ENCODE measurements around the gene SLC5A10. TPM values are rescaled to one million over a fixed set of nuclear protein-coding genes. Genes with fewer than 3 reads are reported as not detected.

Gene SLC5A10
- total and polyA plus RNA-seq, 5 donors from 2014 or later, result 0.05 to 0.23 (median 0.16) TPM; not detected in 1

- H3K4me3 Mint-ChIP-seq, result no peak overlapping the region
- Histone ChIP-seq H3K4me3 (ENCODE audit: low read depth, low read length) (no peak overlapping the region), H3K36me3 (ENCODE audit: control insufficient read depth, insufficient read depth, low read length) (no peaks in the 10 kb centered on the region), H3K27me3 (ENCODE audit: control insufficient read depth, insufficient read depth, low read length) (no peaks in the 10 kb centered on the region), H3K4me1 (ENCODE audit: control insufficient read depth, insufficient read depth, low read length, poor library complexity, severe bottlenecking) (no peaks in the 10 kb centered on the region), H3K27ac (ENCODE audit: insufficient read depth, low read length, poor library complexity, severe bottlenecking) (no peak overlapping the region), H3K9me3 (ENCODE audit: control insufficient read depth in 2 of 2, low read length in 2 of 2) (no peaks in the 10 kb centered on the region)
- peaks cover 4% of the 10 kb centered on the region for H3K27me3 Mint-ChIP-seq
- peaks cover 3% of the 10 kb centered on the region for H3K36me3 Mint-ChIP-seq
- peaks cover 0 to 19% (median under 1%) of the 10 kb centered on the region in 4 donors for H3K4me1 Mint-ChIP-seq
- H3K27ac Mint-ChIP-seq, result peak overlapping the region in 1 of 3 donors; percentile 67
- ATAC-seq (ENCODE audit: low read depth in 2 of 2) (no peak), DNase-seq (no peak)
- no peaks in the 10 kb centered on the region for H3K9me3 Mint-ChIP-seq
Measured at GRCh38 chr17:18966831-18967624, 15.1 kb downstream of the SLC5A10 start.

- Mint-ChIP-seq H3K27ac (peak overlapping the region in 1 of 3 donors; percentile 67), H3K4me1 (peaks cover 0 to 15% (median under 1%) of the 10 kb centered on the region in 4 donors), H3K36me3 (peaks cover 3% of the 10 kb centered on the region), H3K9me3 (no peaks in the 10 kb centered on the region), H3K4me3 (no peak overlapping the region), H3K27me3 (peaks cover 4% of the 10 kb centered on the region)
- Histone ChIP-seq H3K27ac (ENCODE audit: insufficient read depth, low read length, poor library complexity, severe bottlenecking) (no peak overlapping the region), H3K27me3 (ENCODE audit: control insufficient read depth, insufficient read depth, low read length) (no peaks in the 10 kb centered on the region), H3K9me3 (ENCODE audit: control insufficient read depth in 2 of 2, low read length in 2 of 2) (no peaks in the 10 kb centered on the region), H3K4me3 (ENCODE audit: low read depth, low read length) (no peak overlapping the region), H3K4me1 (ENCODE audit: control insufficient read depth, insufficient read depth, low read length, poor library complexity, severe bottlenecking) (no peaks in the 10 kb centered on the region), H3K36me3 (ENCODE audit: control insufficient read depth, insufficient read depth, low read length) (no peaks in the 10 kb centered on the region)
- DNase-seq, result no peak
- no peak for ATAC-seq (ENCODE audit: low read depth in 2 of 2)
Measured at GRCh38 chr17:18967916-18968315, 16.0 kb downstream of the SLC5A10 start.

- Histone ChIP-seq H3K27ac (ENCODE audit: insufficient read depth, low read length, poor library complexity, severe bottlenecking) (no peak overlapping the region), H3K36me3 (ENCODE audit: control insufficient read depth, insufficient read depth, low read length) (no peaks in the 10 kb centered on the region), H3K9me3 (ENCODE audit: control insufficient read depth in 2 of 2, low read length in 2 of 2) (no peaks in the 10 kb centered on the region), H3K4me3 (ENCODE audit: low read depth, low read length) (no peak overlapping the region), H3K27me3 (ENCODE audit: control insufficient read depth, insufficient read depth, low read length) (no peaks in the 10 kb centered on the region), H3K4me1 (ENCODE audit: control insufficient read depth, insufficient read depth, low read length, poor library complexity, severe bottlenecking) (no peaks in the 10 kb centered on the region)
- ATAC-seq (ENCODE audit: low read depth in 2 of 2) (no peak), DNase-seq (no peak)
- no peaks in the 10 kb centered on the region for H3K9me3 Mint-ChIP-seq
- H3K36me3 Mint-ChIP-seq, result peaks cover 3% of the 10 kb centered on the region
- peaks cover 0 to 15% (median under 1%) of the 10 kb centered on the region in 4 donors for H3K4me1 Mint-ChIP-seq
- H3K4me3 Mint-ChIP-seq, result no peak overlapping the region
- H3K27me3 Mint-ChIP-seq, result peaks cover 4% of the 10 kb centered on the region
- H3K27ac Mint-ChIP-seq, result peak overlapping the region in 1 of 3 donors; percentile 59
Measured at GRCh38 chr17:18968345-18968744, 16.4 kb downstream of the SLC5A10 start.

GRCh38 chr17:18968945-18969887 lies 17.3 kb downstream of the SLC5A10 start:
- Mint-ChIP-seq H3K9me3 (no peaks in the 10 kb centered on the region), H3K27me3 (peaks cover under 1% of the 10 kb centered on the region), H3K36me3 (peaks cover 3% of the 10 kb centered on the region), H3K4me1 (peaks cover 0 to 15% (median under 1%) of the 10 kb centered on the region in 4 donors), H3K4me3 (no peak overlapping the region), H3K27ac (peak overlapping the region in 2 of 3 donors; percentile 32 to 90)
- peak in 1 of 3 donors; percentile 39 for DNase-seq
- Histone ChIP-seq H3K4me3 (ENCODE audit: low read depth, low read length) (no peak overlapping the region), H3K9me3 (ENCODE audit: control insufficient read depth in 2 of 2, low read length in 2 of 2) (no peaks in the 10 kb centered on the region), H3K36me3 (ENCODE audit: control insufficient read depth, insufficient read depth, low read length) (no peaks in the 10 kb centered on the region), H3K27ac (ENCODE audit: insufficient read depth, low read length, poor library complexity, severe bottlenecking) (no peak overlapping the region), H3K27me3 (ENCODE audit: control insufficient read depth, insufficient read depth, low read length) (no peaks in the 10 kb centered on the region), H3K4me1 (ENCODE audit: control insufficient read depth, insufficient read depth, low read length, poor library complexity, severe bottlenecking) (no peaks in the 10 kb centered on the region)
- ATAC-seq (ENCODE audit: low read depth in 2 of 2), result no peak

- H3K9me3 Mint-ChIP-seq, result no peaks in the 10 kb centered on the region
- Histone ChIP-seq H3K27me3 (ENCODE audit: control insufficient read depth, insufficient read depth, low read length) (no peaks in the 10 kb centered on the region), H3K4me1 (ENCODE audit: control insufficient read depth, insufficient read depth, low read length, poor library complexity, severe bottlenecking) (no peaks in the 10 kb centered on the region), H3K36me3 (ENCODE audit: control insufficient read depth, insufficient read depth, low read length) (no peaks in the 10 kb centered on the region), H3K9me3 (ENCODE audit: control insufficient read depth in 2 of 2, low read length in 2 of 2) (no peaks in the 10 kb centered on the region), H3K27ac (ENCODE audit: insufficient read depth, low read length, poor library complexity, severe bottlenecking) (no peak overlapping the region), H3K4me3 (ENCODE audit: low read depth, low read length) (no peak overlapping the region)
- DNase-seq (no peak), ATAC-seq (ENCODE audit: low read depth in 2 of 2) (no peak)
- no peak overlapping the region for H3K4me3 Mint-ChIP-seq
- no peak overlapping the region for H3K27ac Mint-ChIP-seq
- peaks cover 3% of the 10 kb centered on the region for H3K36me3 Mint-ChIP-seq
- H3K4me1 Mint-ChIP-seq, result peaks cover 0 to 15% (median under 1%) of the 10 kb centered on the region in 4 donors
- H3K27me3 Mint-ChIP-seq, result no peaks in the 10 kb centered on the region
Measured at GRCh38 chr17:18970582-18971480, 18.9 kb downstream of the SLC5A10 start.

GRCh38 chr17:18971801-18972200 lies 19.8 kb downstream of the SLC5A10 start:
- DNase-seq (no peak), ATAC-seq (ENCODE audit: low read depth in 2 of 2) (no peak)
- Histone ChIP-seq H3K27ac (ENCODE audit: insufficient read depth, low read length, poor library complexity, severe bottlenecking) (no peak overlapping the region), H3K27me3 (ENCODE audit: control insufficient read depth, insufficient read depth, low read length) (no peaks in the 10 kb centered on the region), H3K9me3 (ENCODE audit: control insufficient read depth in 2 of 2, low read length in 2 of 2) (no peaks in the 10 kb centered on the region), H3K36me3 (ENCODE audit: control insufficient read depth, insufficient read depth, low read length) (peaks cover 4% of the 10 kb centered on the region), H3K4me1 (ENCODE audit: control insufficient read depth, insufficient read depth, low read length, poor library complexity, severe bottlenecking) (no peaks in the 10 kb centered on the region), H3K4me3 (ENCODE audit: low read depth, low read length) (no peak overlapping the region)
- Mint-ChIP-seq H3K27me3 (no peaks in the 10 kb centered on the region), H3K4me3 (no peak overlapping the region), H3K9me3 (no peaks in the 10 kb centered on the region), H3K36me3 (peaks cover 3% of the 10 kb centered on the region), H3K4me1 (peaks cover 0 to 13% (median under 1%) of the 10 kb centered on the region in 4 donors), H3K27ac (no peak overlapping the region)

All from CD4-positive, CD25-positive, alpha-beta regulatory T cell (primary cell).